BJ (cell line): ENCODE measurements around the gene BNIPL. TPM values are rescaled to one million over a fixed set of nuclear protein-coding genes. Genes with fewer than 3 reads are reported as not detected.

Experiments used
- CTCF ChIA-PET: fragments of 350-600 bp; formaldehyde crosslinking; extraction: SDS; loops from one replicate; lab custom pipeline; 2021; ENCODE audit warnings: antibody characterized with exemption, inconsistent platforms; lab: Yijun Ruan, JAX
- POLR2A ChIA-PET: fragments of 300-600 bp; sonication (Branson Sonifier 250); formaldehyde crosslinking; extraction: SDS; loops from one replicate; lab custom pipeline; 2021; ENCODE audit warnings: antibody characterized with exemption; lab: Charles Lee
- DNase-seq: peaks from one replicate; pipeline ENCODE4 v3.0.0-alpha.2; 2011; ENCODE audit warnings: low read depth
- H3K27me3 ChIP-seq: 2 replicates; pipeline ENCODE4 v1.6.0; 2011; ENCODE audit warnings: low read length; ENCODE audit not compliant: control insufficient read depth, insufficient read depth
- H3K36me3 ChIP-seq: 2 replicates; pipeline ENCODE4 v1.5.1; 2011; ENCODE audit warnings: low read length; ENCODE audit not compliant: control insufficient read depth, insufficient read depth
- H3K4me3 ChIP-seq: 2 replicates; pipeline ENCODE4 v1.5.1; 2011; ENCODE audit warnings: low read depth, mild to moderate bottlenecking, control low read depth, low read length
- polyA plus RNA-seq: library from polyadenylated mRNA; depleted of rRNA; stranded (reverse); fragments of >200 nt; gene quantifications from 2 replicates; pipeline ENCODE4 v1.2.3, GENCODE V29; 2011
- TF ChIP-seq, protein P1 (sequence below): IDR thresholded peaks from 2 replicates; pipeline ENCODE4 v1.5.1; 2011; ENCODE audit warnings: low read depth, mild to moderate bottlenecking, control low read depth, inconsistent platforms, low read length, moderate library complexity; ENCODE audit not compliant: insufficient read depth

BNIPL gene
- polyA plus RNA-seq, 1 experiment = 0.31 TPM

DNA sequence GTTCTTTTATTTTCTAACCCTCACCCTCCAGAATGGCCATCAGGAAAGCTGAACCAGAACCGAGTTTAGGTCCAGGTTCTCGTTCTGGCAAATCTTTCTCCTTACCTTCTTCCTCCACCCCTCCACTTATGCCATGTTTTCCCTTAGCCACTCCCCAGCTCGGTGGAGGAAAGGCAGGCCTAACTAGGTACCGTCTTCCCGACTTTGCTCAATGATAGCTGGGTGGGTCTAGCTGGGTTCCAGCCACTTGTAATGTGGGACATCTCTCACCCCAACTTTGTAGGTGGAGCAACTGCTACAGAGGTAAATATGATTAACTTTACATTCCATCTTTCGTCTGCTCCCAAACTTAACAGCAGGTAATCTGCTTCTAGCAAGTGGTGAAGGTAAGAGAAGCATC lies 646 bp downstream of the BNIPL start:
- H3K36me3 ChIP-seq = peaks cover 3% of the 10 kb centered on the region
- CTCF ChIA-PET = interaction anchor here (1.4 to 5.7 kb wide), 2 partner anchors 11 to 12 kb away, joined by 3 to 26 read pairs; partner anchors contain the start of gene C1orf56
- no peak overlapping the region for H3K4me3 ChIP-seq
- no peak for DNase-seq
- no peaks in the 10 kb centered on the region for H3K27me3 ChIP-seq
- POLR2A ChIA-PET = no interaction called here
- TF ChIP-seq, protein P1, sequence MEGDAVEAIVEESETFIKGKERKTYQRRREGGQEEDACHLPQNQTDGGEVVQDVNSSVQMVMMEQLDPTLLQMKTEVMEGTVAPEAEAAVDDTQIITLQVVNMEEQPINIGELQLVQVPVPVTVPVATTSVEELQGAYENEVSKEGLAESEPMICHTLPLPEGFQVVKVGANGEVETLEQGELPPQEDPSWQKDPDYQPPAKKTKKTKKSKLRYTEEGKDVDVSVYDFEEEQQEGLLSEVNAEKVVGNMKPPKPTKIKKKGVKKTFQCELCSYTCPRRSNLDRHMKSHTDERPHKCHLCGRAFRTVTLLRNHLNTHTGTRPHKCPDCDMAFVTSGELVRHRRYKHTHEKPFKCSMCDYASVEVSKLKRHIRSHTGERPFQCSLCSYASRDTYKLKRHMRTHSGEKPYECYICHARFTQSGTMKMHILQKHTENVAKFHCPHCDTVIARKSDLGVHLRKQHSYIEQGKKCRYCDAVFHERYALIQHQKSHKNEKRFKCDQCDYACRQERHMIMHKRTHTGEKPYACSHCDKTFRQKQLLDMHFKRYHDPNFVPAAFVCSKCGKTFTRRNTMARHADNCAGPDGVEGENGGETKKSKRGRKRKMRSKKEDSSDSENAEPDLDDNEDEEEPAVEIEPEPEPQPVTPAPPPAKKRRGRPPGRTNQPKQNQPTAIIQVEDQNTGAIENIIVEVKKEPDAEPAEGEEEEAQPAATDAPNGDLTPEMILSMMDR = no peak

DNA sequence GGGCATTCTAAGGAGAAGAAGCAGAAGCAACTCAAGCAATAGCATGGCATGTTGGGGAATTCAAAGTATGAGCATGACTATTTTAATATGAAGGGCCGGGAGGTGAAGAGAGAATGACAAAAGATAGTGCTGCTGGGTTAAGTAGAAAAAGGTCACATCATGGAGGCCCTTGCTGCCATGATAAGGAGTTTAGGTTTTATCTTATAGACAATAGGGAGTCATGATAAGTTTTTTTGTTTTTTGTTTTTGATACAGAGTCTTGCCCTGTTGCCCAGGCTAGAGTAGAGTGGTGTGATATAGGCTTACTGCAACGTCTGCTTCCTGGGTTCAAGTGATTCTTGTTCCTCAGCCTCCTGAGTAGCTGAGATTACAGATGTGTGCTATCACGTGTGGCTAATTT lies 3.1 kb downstream of the BNIPL start:
- H3K4me3 ChIP-seq = no peak overlapping the region
- ChIA-PET CTCF (interaction anchor here (1.6 to 5.7 kb wide), 2 partner anchors 9 to 14 kb away, joined by 5 to 26 read pairs; partner anchors contain the start of gene C1orf56), POLR2A (no interaction called here)
- H3K36me3 ChIP-seq = peaks cover 2% of the 10 kb centered on the region; the same call in 1 of the 2 replicates
- no peaks in the 10 kb centered on the region for H3K27me3 ChIP-seq
- TF ChIP-seq, protein P1 = no peak
- DNase-seq = no peak

DNA sequence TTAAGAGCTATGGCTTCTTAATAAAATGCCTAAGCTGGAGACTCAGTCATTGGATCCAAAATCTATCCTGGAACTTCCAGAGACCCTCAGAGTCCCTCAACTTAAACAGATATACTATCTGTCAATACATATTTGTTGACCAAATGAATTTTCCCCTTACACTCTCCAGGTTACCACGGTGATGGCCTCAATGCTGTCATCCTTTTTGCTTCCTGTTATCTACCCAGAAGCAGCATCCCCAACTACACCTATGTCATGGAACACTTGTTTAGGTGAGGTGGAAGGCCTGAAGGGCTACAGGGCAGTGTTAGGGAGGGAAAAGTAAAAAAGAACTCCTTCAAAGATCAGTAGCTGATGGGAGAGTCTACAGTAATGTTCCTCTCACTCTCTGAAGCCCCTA lies 6.8 kb downstream of the BNIPL start:
- Histone ChIP-seq H3K27me3 (no peaks in the 10 kb centered on the region), H3K36me3 (no peaks in the 10 kb centered on the region), H3K4me3 (no peak overlapping the region)
- TF ChIP-seq, protein P1 = no peak
- ChIA-PET CTCF (interaction anchor here (0.6 to 2.4 kb wide), 2 partner anchors 18 to 66 kb away, joined by 4 to 11 read pairs; no protein-coding TSS in a partner anchor), POLR2A (no interaction called here)
- DNase-seq = no peak

DNA sequence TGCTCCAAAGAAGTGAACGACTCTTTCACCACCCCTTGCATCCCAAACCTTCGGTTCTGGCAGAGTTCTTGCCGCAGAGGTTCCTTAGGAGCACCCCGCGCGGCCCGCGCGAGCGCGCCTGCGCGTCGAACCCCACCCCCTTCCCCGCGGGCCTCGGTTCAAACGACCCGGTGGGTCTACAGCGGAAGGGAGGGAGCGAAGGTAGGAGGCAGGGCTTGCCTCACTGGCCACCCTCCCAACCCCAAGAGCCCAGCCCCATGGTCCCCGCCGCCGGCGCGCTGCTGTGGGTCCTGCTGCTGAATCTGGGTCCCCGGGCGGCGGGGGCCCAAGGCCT lies 11.2 kb downstream of the BNIPL start, which contains the start of gene C1orf56:
TSS of gene C1orf56 (plus strand) at position 161 of the 334 bp plus-strand sequence. CDS start at position 258, 97 bp downstream.
- TF ChIP-seq, protein P1 = no peak
- Histone ChIP-seq H3K27me3 (no peaks in the 10 kb centered on the region), H3K4me3 (peak within 1 kb of the TSS; percentile 60), H3K36me3 (peaks cover 1% of the 10 kb centered on the region; the same call in 1 of the 2 replicates)
- POLR2A ChIA-PET = interaction anchor here (0.5 kb wide), 1 partner anchor 18 kb away, joined by 3 read pairs; no protein-coding TSS in a partner anchor
- no peak for DNase-seq
- CTCF ChIA-PET = interaction anchor here (1.1 to 1.7 kb wide), 10 partner anchors 9 to 52 kb away, joined by 3 to 13 read pairs (median 4); partner anchors contain the start of genes BNIPL, CDC42SE1, GABPB2 and MINDY1

DNA sequence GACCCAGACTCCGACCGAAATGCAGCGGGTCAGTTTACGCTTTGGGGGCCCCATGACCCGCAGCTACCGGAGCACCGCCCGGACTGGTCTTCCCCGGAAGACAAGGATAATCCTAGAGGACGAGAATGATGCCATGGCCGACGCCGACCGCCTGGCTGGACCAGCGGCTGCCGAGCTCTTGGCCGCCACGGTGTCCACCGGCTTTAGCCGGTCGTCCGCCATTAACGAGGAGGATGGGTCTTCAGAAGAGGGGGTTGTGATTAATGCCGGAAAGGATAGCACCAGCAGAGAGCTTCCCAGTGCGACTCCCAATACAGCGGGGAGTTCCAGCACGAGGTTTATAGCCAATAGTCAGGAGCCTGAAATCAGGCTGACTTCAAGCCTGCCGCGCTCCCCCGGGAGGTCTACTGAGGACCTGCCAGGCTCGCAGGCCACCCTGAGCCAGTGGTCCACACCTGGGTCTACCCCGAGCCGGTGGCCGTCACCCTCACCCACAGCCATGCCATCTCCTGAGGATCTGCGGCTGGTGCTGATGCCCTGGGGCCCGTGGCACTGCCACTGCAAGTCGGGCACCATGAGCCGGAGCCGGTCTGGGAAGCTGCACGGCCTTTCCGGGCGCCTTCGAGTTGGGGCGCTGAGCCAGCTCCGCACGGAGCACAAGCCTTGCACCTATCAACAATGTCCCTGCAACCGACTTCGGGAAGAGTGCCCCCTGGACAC lies 11.7 kb downstream of the BNIPL start:
- H3K36me3 ChIP-seq = peaks cover 6% of the 10 kb centered on the region
- TF ChIP-seq, protein P1 = peak; percentile 60
- ChIA-PET POLR2A (interaction anchor here (0.6 kb wide), 1 partner anchor 291 kb away, joined by 3 read pairs; no protein-coding TSS in a partner anchor), CTCF (interaction anchor here (0.6 to 1.7 kb wide), 11 partner anchors 9 to 52 kb away, joined by 3 to 13 read pairs (median 4); partner anchors contain the start of genes BNIPL, CDC42SE1, GABPB2 and MINDY1)
- peak overlapping the region; percentile 60 for H3K4me3 ChIP-seq
- no peaks in the 10 kb centered on the region for H3K27me3 ChIP-seq
- DNase-seq = no peak
